Activated CD4-positive, CD25-positive, alpha-beta regulatory T cell treated with anti-CD3 and anti-CD28 coated beads, Interleukin-2, amount 50 U/mL, for 72 hours (primary cell): ENCODE measurements around the gene CD81.
A peak's percentile ranks its signal among the peaks of the same experiment; 100 is the strongest.

ENCODE experiments used
- DNase-seq: peaks from one replicate; pipeline ENCODE4 v3.0.0; 2021

Gene CD81

GRCh38 chr11:2377511-2378443, 667 bp downstream of the CD81 start:
- DNase-seq = peak; percentile 49

- no peak for DNase-seq
Measured at GRCh38 chr11:2378527-2379210, 1.6 kb downstream of the CD81 start.

DNA sequence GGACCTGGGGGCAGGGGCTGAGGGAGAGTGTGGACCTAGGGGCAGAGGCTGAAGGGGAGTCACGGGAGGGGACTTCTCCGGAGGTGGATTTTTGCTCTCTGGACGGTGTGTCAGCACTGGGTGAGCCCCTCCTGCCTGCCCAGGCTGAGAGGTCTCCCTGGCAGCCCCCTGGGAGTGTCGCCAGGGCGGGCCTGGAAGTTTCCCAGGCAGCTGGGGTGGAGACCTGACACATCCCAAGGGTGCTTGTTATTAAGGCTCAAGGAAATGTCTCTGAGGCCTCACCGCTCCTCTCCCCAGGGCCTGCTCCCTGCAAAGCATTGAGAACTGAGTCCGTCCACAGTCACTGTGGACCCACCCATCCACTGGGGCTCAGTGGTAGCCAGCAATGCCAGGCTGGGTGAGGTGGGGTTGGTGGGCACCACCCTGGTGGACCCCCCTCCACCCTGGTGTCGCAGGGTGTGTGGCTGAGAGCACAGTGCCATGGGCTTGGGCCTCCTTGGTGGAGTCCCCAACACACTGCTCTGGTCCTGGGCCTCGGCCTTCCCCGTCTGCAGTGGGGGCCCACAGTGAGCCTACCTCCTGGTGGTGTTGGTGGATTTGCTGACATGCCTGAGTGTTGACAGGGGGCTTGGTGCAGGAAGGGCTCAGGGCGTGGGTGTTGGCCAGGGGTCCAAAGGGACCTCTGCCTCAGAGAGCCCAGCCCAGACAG, 2.5 kb downstream of the CD81 start:
- DNase-seq = no peak

- DNase-seq = no peak
Measured at GRCh38 chr11:2380396-2380795, 3.3 kb downstream of the CD81 start.

DNA sequence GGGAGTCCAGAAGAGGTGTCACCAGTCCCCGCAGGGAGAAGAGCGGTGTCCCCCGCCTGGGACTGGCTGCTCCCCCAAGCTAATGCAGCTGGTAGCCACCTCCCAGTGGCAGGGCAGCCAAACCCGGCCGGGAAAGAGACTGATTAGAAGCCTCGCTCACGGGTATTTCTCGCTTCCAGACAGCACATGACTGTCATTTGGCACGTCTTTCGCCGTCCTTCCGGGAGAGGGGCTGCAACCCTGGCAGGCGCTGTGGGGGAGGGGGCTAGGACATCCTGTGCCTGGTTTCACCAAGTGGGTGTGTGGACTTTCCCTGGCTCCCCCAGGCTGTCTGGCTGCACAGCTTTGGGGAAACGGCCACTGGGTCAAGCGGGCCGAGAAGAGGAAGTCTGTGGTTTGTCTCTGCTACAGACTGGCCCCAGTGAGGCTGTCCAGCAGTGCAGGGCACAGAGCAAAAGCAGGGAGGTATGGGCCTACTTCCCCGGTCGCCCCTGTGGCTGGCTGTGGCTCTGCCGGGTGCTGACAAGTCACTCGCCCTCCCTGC, 3.8 kb downstream of the CD81 start:
- DNase-seq = no peak

DNA sequence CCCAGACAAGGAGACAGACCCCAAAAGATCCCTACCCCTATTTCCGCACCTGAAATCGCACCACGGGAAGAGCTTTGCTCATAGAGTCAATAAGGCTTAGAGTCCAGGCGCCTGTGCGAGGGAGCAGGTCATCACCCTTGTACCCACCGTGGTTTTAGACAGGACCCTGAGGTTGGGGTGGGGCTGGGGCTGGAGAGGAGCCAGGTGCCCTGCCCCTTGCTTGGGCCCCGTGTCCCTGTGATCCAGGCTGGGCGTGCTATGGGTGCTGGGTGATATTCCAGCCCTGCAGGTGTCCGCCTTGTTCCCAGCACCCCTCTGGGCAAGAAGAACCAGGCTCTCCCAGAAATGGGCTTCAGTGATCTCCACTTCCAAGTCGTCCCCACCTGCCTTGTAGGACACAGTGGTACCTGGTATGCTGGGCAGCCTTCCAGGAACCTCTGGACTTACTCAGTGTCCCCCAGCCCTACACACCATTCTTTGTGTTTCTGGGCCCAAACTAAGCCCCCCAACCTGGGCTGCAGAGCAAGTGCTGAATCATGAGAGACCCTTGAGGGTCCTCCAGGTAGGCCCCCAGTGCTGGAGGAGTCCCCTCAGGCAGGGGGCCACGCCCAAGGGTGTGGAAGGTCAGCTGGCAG, 4.5 kb downstream of the CD81 start:
- DNase-seq = no peak

- DNase-seq = no peak
Measured at GRCh38 chr11:2382129-2382517, 5.0 kb downstream of the CD81 start.

DNA sequence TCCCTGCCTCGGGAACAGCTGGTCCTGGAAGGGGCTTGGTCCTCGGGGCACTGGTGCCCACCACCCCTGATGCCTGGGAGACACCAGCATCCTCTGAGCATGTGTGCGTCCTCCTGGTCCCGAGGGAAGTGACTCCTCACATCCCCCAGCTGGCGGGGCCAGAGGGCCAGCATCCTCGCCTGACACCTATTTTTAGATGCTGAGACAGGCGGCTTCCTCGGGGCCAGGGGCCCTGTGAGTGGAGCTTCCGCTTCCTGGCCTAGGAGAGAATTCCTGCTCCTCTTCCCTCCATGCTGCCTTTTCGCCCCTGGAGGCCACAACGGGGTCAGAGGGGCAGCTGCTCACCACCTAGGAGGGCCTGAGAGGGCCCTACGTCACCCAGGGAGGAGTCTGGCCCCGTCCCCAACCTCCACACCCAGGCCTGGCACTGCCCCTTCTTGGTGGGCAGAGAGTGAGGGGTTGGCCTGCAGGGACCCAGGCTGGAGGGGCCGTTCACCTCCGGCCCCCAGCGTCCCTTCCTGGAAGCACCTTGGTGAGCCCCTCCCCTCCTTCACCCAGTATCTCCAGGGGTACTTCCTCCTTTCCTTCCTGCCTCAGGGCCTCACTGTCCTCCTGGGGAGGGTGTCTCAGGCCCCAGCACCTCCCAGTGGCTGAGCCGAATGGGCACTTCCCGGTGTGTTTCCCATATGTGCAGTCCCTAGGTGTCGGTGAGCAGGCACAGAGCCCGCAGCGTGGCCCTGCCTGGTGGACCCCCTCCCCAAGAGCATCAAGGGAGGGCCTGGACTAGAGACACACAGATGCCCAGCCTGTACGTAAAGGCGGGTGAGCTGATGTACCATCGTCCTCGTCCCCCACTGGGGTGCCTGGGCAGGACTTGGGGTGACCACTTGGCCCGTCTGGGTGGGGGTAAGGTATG, 6.1 kb downstream of the CD81 start:
- DNase-seq = no peak

GRCh38 chr11:2383852-2384804, 7.0 kb downstream of the CD81 start:
- no peak for DNase-seq

DNA sequence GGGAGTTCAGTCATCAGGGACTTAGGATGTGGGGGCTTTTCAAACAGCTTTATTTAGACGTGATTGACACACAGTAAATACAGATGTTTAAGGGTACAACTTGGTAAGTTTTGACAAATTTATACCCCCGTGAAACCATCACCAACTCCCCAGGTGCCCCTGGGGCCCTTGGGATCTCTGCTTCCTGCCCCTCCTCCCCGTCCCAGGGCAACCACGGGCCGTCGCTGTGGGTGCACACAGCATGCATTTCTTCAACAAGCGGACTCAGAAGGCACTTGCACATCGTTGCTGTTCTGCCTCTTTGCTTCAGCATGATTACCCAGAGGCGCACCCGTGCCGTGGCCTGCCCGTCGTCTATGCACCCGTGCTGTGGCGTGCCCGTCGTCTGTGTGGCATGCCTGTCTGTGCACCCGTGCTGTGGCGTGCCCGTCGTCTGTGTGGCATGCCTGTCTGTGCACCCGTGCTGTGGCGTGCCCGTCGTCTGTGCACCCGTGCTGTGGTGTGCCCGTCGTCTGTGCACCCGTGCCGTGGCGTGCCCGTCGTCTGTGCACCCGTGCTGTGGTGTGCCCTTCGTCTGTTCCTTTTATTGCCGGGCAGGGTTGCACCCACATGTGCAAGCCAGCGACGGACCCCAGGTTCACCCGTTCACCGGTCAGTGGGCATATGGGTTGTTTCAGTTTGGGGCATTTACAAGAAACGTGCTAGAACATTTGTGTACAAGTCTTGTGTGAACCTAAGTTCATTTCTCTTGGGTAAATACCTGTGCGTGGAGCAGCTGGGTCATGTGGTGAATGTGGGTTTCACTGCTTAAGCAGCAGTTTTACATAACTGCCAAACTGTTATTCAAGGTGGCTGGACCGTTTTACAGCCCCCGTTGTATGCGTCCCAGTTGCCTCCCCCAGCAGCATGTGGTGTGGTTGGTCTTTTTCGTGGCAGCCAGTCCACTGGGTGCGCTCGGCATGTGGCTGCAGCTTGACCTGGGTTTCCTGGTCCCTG, 8.3 kb downstream of the CD81 start:
- no peak for DNase-seq

- no peak for DNase-seq
Measured at GRCh38 chr11:2386591-2386990, 9.5 kb downstream of the CD81 start.

- DNase-seq = no peak
Measured at GRCh38 chr11:2387266-2387987, 10.3 kb downstream of the CD81 start.

GRCh38 chr11:2388431-2389376, 11.6 kb downstream of the CD81 start:
- DNase-seq = no peak

DNA sequence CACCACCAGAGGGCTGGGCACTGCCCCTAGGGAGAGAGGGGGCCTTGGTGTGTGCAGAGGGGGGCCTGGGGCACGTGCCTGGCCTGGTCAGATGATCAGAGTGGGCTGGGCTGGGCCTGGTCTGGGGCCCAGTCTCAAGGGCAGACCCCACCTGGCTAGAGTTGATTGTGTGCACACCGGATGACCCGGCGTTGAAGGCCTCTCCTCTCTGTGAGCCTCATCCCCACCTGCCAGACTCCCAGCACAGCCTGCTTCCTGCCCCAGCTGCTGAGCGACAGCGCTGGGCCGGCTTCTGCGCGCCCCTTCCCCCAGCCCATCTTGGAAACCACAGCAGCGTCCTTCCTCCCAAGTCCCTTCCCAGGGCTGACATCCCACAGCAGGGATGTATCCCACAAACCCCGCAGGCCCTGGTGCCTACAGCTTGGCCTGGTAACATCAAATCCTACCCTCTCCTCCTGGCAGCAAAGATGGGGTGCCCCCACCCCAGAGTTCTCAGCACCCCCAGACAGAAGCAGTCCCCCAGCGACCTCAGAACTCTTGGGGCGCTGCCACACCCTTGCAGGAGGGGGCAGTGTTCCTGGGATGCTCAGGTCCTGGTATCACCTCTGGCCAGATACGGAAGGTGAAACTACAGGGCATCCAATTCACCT, 12.4 kb downstream of the CD81 start:
- no peak for DNase-seq

DNA sequence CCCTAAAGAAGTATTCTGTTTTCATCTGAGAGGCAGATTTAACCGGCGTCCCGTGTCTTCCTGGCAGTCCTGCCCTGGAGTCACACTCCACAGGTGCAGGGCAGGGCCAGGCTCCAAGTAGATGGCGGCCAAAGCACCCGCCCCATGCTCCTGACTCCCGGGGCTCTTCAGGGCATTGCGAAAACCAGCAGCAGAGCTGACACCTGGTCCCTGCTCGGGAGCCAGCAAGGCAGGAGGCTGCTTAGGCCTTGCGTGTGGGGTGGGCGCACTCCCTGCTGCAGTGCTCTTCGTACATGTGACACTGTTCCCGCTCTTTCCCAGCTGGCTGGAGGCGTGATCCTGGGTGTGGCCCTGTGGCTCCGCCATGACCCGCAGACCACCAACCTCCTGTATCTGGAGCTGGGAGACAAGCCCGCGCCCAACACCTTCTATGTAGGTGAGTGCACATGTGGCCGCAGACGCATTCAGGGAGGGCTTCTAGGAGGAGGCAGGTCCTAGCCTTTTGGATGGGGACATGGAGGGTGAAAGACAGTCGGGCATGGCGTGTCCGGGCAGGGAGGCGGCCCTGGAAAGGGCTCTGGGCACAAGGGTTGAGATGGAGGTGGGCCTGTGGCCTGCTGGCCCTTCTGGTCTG, 13.1 kb downstream of the CD81 start:
- no peak for DNase-seq

- DNase-seq = no peak
Measured at GRCh38 chr11:2390725-2391151, 13.6 kb downstream of the CD81 start.
